ENCODE data around the gene USP8.
"Not testable (repeated sequence)": the region's sequence is repeated elsewhere in the genome, so short reads cannot be mapped to it uniquely, and the experiment has no call there.

Gene USP8

DNA sequence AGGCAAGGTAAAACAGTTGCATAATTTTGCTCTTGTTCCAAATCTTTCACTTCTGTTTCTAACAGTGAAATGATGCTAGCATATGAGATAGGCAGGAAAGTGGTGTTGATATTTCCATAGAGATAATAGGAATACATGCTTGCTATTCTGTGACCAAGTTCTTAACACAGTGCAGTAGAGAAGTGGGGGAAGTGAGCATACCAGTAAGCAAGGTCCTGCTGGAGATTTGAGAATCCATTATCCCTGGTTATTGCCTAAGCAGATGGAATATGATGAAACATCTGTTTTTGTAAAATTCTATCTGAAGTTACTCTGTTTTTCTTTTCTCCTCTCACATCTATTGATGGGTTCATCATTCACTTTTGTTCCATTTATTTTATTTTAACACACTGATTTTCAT, 28.7 kb downstream of the USP8 start:
- DNase-seq = no peak

- DNase-seq = no peak
Observed at GRCh38 chr15:50458348-50459112, 34.3 kb downstream of the USP8 start.

- no peak for DNase-seq
Observed at GRCh38 chr15:50463423-50464358, 39.5 kb downstream of the USP8 start.

GRCh38 chr15:50471072-50471471, 46.9 kb downstream of the USP8 start:
- no peak for DNase-seq

GRCh38 chr15:50476143-50476542, 51.9 kb downstream of the USP8 start:
- DNase-seq = no peak

DNA sequence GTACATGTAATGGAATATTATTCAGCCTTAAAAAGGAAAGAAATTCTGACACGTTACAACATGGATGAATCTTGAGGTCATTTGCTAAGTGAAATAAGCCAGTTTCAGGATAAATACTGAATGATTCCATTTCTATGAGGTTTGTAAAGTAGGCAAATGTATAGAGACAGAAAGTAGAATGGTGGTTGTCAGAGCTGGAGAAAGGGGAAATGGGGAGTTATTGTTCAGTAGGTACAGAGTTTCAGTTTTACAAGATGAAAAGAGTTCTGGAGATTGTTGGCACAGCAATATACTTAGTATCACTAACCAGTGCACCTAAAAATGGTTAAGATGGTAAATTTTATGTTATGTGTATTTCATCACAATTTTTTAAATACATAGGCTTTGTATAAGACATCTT, 60.6 kb downstream of the USP8 start:
- DNase-seq = no peak

GRCh38 chr15:50485389-50485788, 61.2 kb downstream of the USP8 start:
- no peak for DNase-seq

DNA sequence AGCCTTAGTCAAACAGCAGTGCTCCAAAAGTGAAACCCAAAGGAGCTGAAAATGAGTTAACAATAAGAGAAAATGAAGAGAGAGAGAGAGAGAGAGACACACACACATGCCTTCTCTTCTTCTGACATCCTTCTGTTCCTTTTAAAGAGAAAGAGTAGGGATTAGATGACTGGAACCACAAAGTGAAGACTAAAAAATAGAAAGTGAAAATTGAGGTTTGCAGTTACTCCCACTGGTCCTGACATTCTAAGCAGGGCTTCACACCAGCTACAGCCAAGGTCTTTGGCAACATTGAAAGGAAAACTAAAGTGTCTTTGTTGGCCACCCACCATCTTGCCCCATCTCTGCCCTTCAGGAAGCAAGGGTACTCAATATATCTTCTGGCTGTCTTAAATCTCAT, 63.1 kb downstream of the USP8 start:
- no peak for DNase-seq

GRCh38 chr15:50493625-50494024, 69.4 kb downstream of the USP8 start:
- DNase-seq = no peak

- DNase-seq = not testable (repeated sequence)
Observed at GRCh38 chr15:50494547-50494946, 70.3 kb downstream of the USP8 start.

DNA sequence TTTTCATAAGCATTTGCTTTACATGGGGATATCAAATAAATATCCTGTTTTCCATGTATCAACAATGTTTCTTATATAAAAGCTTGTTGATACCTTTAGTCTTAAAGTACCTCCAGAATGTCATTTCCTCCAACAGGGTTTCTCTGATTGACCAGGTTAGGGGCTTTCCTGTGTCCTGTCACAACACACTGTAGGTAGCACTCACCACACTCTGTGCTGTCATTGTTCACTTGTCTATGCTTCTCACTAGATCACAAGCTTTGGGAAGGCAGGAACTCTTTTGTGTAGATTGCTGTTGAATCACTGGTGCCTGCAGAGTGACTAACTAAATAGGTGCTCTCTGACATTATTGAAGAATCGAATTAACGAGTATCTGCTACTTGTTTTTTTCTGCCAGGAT, 72.5 kb downstream of the USP8 start:
- DNase-seq = no peak

- no peak for DNase-seq
Observed at GRCh38 chr15:50500352-50500751, 76.1 kb downstream of the USP8 start.

DNA sequence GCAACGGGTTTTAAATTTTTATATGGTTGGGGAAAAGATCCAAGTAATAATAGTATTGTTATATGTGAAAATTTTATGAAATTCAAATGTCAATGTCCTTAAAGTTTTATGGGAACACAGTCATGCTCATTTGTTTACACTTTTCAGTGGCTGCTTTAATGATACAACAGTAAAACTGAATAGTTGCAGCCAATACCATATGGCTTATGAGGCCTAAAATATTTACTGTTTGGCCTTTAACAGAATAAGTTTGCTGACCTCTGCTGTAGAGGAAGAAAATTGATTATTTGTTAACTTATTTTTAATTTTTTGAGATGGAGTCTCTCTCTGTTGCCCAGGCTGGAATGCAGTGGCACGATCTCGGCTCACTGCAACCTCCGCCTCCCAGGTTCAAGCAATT, 77.6 kb downstream of the USP8 start:
- no peak for DNase-seq

GRCh38 chr15:50503144-50503543, 78.9 kb downstream of the USP8 start:
- no peak for DNase-seq

DNA sequence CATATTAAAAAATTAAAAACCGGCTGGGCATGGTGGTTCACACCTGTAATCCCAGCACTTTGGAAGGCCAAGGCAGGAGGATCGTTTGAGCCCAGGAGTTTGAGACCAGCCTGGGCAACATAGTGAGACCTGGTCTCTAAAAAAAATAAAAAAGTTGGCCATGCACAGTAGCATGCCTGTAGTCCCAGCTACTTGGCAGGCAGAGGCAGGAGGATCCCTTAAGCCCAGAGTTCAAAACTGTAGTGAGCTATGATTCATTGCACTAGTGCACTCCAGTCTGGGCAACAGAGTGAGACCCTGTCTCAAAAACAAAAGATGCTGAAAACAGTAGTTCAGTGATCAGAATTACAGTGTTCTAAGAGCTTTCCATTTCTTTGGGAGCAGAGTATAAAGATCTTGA, 81.5 kb downstream of the USP8 start:
- DNase-seq = not testable (repeated sequence)

DNA sequence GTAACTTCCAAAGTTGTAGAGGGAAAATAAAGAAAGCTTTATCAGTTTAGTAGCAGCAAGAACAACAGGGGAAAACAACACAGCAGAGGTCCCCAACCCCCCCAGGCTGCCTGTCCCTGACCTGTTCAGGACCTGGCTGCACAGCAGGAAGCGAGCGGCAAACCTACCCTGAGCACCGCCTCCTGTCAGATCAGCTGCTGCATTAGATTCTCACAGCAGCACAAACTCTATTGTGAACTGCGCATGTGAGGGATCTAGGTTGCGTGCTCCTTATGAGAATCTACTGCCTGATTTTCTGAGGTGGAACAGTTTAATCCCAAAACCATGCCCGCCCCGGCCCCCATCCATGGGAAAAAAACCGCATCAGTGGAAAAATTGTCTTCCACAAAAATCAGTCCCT, 81.9 kb downstream of the USP8 start:
- no peak for DNase-seq

DNA sequence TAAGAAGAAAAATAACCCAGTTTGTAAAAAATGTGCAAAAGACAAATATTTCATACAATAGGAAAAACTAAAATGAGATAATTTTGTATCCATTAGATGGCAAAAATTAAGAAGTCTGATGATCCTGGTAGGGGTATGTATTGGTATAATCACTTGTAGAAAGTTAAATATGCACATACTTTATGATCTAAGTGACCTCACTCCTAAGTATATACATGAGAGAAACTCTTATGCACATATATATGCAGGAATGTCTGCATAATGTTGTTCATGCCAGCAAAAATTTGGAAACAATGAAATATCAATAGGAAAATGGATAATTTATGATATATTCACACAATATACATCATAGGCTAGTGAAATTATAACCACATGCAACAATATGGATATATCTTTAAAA, 88.8 kb downstream of the USP8 start:
- DNase-seq = no peak

GRCh38 chr15:50519740-50520425, 95.7 kb downstream of the USP8 start:
- no peak for DNase-seq

DNA sequence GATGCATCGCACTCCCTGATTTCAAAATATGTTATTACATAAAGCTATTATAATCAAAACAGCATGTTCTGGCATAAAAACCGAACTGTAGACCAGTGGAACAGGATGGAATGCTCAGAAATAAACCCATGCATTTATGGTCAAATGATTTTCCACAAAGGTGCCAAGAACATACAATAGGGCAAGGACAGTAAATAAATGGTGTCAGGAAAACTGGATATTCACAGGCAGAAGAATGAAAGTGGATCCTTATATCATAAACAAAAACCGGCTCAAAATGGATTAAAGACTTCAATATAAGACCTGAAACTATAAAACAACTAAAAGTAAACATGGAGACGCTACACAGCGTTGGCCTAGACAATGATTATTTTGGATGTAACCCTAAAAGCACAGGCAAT, 99.6 kb downstream of the USP8 start:
- DNase-seq = no peak

DNA sequence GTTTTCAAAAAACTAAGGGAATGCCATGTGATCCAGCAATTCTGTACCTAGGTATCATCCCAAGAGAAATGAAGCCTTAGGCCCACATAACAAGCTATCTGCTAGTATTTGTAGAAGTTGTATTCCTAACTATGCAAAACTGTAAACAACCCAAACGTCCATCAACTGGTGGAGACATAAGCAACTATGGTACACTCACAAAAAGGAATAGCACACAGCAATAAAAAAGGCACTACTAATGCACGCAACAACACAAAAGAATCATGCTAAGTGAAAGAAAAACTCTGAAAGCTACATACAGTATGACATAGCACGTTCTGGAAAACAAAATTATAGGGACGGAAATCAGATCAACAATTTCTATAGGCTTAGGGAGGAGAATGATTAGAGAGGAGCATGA, 107.0 kb downstream of the USP8 start:
- DNase-seq = no peak

- DNase-seq = no peak
Observed at GRCh38 chr15:50531766-50532165, 107.6 kb downstream of the USP8 start.

- no peak for DNase-seq
Observed at GRCh38 chr15:50542887-50543210, 118.6 kb downstream of the USP8 start.

DNA sequence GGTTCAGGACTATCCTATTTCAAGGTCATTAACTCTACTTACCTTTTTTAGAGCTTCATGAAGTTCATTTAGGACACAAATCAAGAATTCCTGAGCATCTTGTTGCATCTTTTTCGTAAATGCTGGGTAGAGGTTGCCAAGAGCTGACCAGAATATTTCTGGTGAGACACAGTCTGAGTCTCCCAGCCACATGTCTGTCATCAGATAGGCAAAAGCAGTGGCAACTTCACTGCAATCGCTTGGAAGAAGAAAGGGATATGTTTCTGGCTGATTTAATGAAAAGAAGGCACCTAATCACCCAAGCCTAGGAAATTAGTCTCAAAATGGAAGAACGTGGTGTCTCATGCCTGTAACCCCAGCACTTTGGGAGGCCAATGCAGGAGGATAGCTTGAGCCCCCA, 119.4 kb downstream of the USP8 start:
- no peak for DNase-seq

GRCh38 chr15:50544368-50544767, 120.2 kb downstream of the USP8 start:
- DNase-seq = no peak

Data from NCI-H2029 (cell line).